HG03045 (cell line): ENCODE measurements around the gene DEFB125.

Experiments
- ATAC-seq: cut with Tn5 transposase; IDR thresholded peaks from one replicate; pipeline ENCODE4 v1.9.1; 2021; ENCODE audit warnings: mild to moderate bottlenecking, moderate library complexity; ENCODE audit not compliant: unreplicated experiment

The DEFB125 gene

DNA sequence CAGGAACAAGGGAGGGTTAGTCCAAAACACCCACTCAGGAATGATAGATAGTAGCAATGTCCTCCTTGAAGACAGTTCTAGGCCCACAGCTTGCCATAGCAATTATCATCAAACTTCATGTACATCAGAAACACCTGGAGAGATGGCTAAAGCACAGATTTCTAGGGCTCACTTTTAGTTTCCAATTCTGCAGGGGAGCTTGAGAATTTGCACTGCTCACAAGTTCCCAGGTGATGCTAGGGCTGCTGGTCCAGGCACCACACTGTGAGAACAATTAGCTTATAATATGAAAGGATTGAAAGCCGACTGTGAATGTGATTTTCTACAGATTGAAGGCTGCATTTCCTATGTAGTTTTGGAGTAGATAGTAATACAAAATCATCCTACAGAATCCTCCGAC, 58.4 kb downstream of the DEFB125 start:
- no peak for ATAC-seq
